KMS-11 (cell line): Measurements from ENCODE around the gene IL17C.

Source experiments
- H2AFZ ChIP-seq: fragments of 200-600 bp; sonication (generic); 2 replicates; pipeline ENCODE4 v1.6.1; 2016; ENCODE audit warnings: antibody characterized with exemption, mixed run types, low read depth
- H3K27ac ChIP-seq: fragments of 200-600 bp; sonication (generic); 2 replicates; pipeline ENCODE4 v1.6.1; 2016; ENCODE audit warnings: mild to moderate bottlenecking, mixed run types
- H3K27me3 ChIP-seq: fragments of 200-600 bp; sonication (generic); 2 replicates; pipeline ENCODE4 v1.6.1; 2017; ENCODE audit warnings: mild to moderate bottlenecking, low read depth, mixed run types, moderate library complexity; ENCODE audit not compliant: insufficient read depth
- H3K36me3 ChIP-seq: fragments of 200-600 bp; sonication (generic); 2 replicates; pipeline ENCODE4 v1.6.1; 2017; ENCODE audit warnings: mild to moderate bottlenecking, mixed run types; ENCODE audit not compliant: insufficient read depth
- H3K4me1 ChIP-seq: fragments of 200-600 bp; sonication (generic); 2 replicates; pipeline ENCODE4 v1.6.1; 2016; ENCODE audit warnings: mild to moderate bottlenecking, low read depth, mixed run types; ENCODE audit not compliant: poor library complexity, severe bottlenecking
- H3K4me2 ChIP-seq: fragments of 200-600 bp; sonication (generic); 2 replicates; pipeline ENCODE4 v1.7.0; 2016; ENCODE audit warnings: mild to moderate bottlenecking, mixed run types
- H3K4me3 ChIP-seq: fragments of 200-600 bp; sonication (generic); IDR thresholded peaks from 2 replicates; pipeline ENCODE4 v1.6.1; 2017; ENCODE audit warnings: low read depth, low read length, mixed read lengths; ENCODE audit not compliant: insufficient read depth
- H3K79me2 ChIP-seq: fragments of 200-600 bp; sonication (generic); 2 replicates; pipeline ENCODE4 v1.6.1; 2016; ENCODE audit warnings: low read depth, mixed run types; ENCODE audit not compliant: insufficient read depth
- H3K9ac ChIP-seq: fragments of 200-600 bp; sonication (generic); 2 replicates; pipeline ENCODE4 v1.6.1; 2016; ENCODE audit warnings: mild to moderate bottlenecking, mixed run types
- H4K20me1 ChIP-seq: fragments of 200-600 bp; sonication (generic); 2 replicates; pipeline ENCODE4 v1.6.1; 2016; ENCODE audit warnings: mild to moderate bottlenecking, mixed run types; ENCODE audit not compliant: insufficient read depth
- CTCF ChIP-seq: fragments of 200-600 bp; sonication (generic); conservative IDR thresholded peaks from 2 replicates; pipeline ENCODE4 v1.6.1; 2017; ENCODE audit warnings: low read depth, mild to moderate bottlenecking, antibody characterized with exemption, low read length, moderate library complexity, mixed read lengths

Gene IL17C

DNA sequence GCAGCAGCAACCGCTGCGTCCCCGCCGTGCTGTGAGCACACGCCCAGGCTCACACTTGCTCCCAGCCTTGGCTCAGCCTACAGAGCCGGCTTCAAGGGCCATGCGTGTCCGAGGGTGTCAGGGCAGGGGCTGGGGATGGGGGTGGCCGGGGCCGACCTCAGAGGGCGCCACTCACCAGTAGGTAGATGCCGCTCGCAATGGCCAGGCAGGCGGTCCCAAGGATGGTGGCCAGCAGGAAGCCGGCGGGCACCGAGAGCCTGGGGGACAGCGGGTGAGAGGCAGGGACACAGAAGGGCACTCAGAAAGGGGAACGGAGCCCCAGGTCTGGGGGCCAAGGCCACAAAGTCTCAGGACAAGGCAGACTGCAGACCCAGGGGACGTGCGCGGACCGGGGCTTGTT lies 7.6 kb downstream of the IL17C start:
- H4K20me1 ChIP-seq = no peaks in the 10 kb centered on the region
- peaks cover 8% of the 10 kb centered on the region for H3K4me1 ChIP-seq
- H3K4me2 ChIP-seq = no peak overlapping the region
- H3K9ac ChIP-seq = no peak overlapping the region
- H3K79me2 ChIP-seq = peaks cover 11% of the 10 kb centered on the region
- no peaks in the 10 kb centered on the region for H3K36me3 ChIP-seq
- H3K27me3 ChIP-seq = peaks cover 2% of the 10 kb centered on the region
- H3K4me3 ChIP-seq = no peak overlapping the region
- H2AFZ ChIP-seq = no peak overlapping the region
- no peak for TF ChIP-seq CTCF
- no peak overlapping the region for H3K27ac ChIP-seq

- Histone ChIP-seq H3K79me2 (peaks cover 11% of the 10 kb centered on the region), H3K9ac (no peak overlapping the region), H3K27me3 (no peaks in the 10 kb centered on the region), H3K27ac (no peak overlapping the region), H3K36me3 (no peaks in the 10 kb centered on the region), H4K20me1 (no peaks in the 10 kb centered on the region), H3K4me1 (peaks cover 11% of the 10 kb centered on the region), H3K4me3 (no peak overlapping the region), H3K4me2 (no peak overlapping the region), H2AFZ (no peak overlapping the region)
- no peak for TF ChIP-seq CTCF
Measured at GRCh38 chr16:88646345-88647034, 8.1 kb downstream of the IL17C start.

- H3K4me3 ChIP-seq = no peak overlapping the region
- H4K20me1 ChIP-seq = no peaks in the 10 kb centered on the region
- no peaks in the 10 kb centered on the region for H3K27me3 ChIP-seq
- no peak overlapping the region for H3K9ac ChIP-seq
- peaks cover 11% of the 10 kb centered on the region for H3K79me2 ChIP-seq
- no peak overlapping the region for H3K27ac ChIP-seq
- peaks cover 20% of the 10 kb centered on the region for H3K4me1 ChIP-seq
- H2AFZ ChIP-seq = no peak overlapping the region
- no peaks in the 10 kb centered on the region for H3K36me3 ChIP-seq
- no peak for TF ChIP-seq CTCF
- no peak overlapping the region for H3K4me2 ChIP-seq
Measured at GRCh38 chr16:88647178-88648070, 9.1 kb downstream of the IL17C start.

GRCh38 chr16:88649195-88649923 lies 11.0 kb downstream of the IL17C start:
- TF ChIP-seq CTCF = no peak
- peaks cover 11% of the 10 kb centered on the region for H3K79me2 ChIP-seq
- peak overlapping the region; percentile 93 for H3K4me2 ChIP-seq
- no peak overlapping the region for H3K27ac ChIP-seq
- no peaks in the 10 kb centered on the region for H3K27me3 ChIP-seq
- peaks cover 21% of the 10 kb centered on the region for H3K4me1 ChIP-seq
- no peak overlapping the region for H2AFZ ChIP-seq
- no peak overlapping the region for H3K4me3 ChIP-seq
- H3K9ac ChIP-seq = no peak overlapping the region
- H3K36me3 ChIP-seq = no peaks in the 10 kb centered on the region
- no peaks in the 10 kb centered on the region for H4K20me1 ChIP-seq
